ENCODE measurements around the gene IBA57.

DNA sequence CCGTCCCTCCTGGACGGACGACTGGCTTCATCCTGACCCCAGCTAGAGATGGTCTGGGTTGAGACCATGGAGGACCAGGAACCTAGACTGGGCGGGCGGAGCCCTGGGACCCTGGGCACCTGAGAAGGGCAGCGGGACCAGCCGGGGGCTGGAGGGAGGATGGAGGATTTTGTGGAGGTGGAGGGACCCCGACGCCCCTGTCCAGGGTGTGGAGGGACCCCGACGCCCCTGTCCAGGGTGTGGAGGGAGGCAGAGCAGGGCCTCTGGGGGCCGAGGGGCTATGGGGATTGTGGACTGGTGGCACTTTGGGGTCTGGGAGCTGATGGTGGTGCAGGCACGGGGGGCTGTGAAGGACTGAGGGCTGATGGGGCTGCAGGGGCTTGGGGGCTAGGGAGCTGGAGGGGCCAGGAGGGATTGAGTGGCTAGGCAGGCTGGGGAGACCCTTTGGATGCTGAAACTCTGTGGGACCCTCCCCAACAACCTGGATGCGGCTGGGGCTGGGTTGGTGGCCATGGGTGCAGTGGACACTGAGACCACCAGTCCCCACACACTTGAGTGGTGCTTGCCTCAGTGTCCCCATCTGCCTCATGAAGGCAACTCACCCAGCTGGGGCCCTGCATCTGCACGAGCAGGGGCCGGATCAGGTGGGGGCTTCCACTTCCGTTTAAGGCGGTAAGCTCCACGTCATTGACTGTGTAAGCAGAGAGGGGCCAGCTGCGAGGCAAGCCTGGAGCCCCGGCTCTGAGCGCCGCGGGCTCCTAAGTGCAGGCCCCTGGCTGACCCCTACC, 8.5 kb upstream of the IBA57 start:
- TF ChIP-seq, protein P1, sequence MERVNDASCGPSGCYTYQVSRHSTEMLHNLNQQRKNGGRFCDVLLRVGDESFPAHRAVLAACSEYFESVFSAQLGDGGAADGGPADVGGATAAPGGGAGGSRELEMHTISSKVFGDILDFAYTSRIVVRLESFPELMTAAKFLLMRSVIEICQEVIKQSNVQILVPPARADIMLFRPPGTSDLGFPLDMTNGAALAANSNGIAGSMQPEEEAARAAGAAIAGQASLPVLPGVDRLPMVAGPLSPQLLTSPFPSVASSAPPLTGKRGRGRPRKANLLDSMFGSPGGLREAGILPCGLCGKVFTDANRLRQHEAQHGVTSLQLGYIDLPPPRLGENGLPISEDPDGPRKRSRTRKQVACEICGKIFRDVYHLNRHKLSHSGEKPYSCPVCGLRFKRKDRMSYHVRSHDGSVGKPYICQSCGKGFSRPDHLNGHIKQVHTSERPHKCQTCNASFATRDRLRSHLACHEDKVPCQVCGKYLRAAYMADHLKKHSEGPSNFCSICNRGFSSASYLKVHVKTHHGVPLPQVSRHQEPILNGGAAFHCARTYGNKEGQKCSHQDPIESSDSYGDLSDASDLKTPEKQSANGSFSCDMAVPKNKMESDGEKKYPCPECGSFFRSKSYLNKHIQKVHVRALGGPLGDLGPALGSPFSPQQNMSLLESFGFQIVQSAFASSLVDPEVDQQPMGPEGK (CRISPR knock-in tag; IDR thresholded peaks at IDR 0.05; ENCODE audit: borderline replicate concordance), result no peak
- no peak for TF ChIP-seq ZFP30 (CRISPR knock-in tag; IDR thresholded peaks at IDR 0.05)
- TF ChIP-seq RARB (CRISPR knock-in tag; IDR thresholded peaks at IDR 0.05), result no peak
- TF ChIP-seq ZFP3 (CRISPR knock-in tag; IDR thresholded peaks at IDR 0.05), result no peak
- TF ChIP-seq, protein P2, sequence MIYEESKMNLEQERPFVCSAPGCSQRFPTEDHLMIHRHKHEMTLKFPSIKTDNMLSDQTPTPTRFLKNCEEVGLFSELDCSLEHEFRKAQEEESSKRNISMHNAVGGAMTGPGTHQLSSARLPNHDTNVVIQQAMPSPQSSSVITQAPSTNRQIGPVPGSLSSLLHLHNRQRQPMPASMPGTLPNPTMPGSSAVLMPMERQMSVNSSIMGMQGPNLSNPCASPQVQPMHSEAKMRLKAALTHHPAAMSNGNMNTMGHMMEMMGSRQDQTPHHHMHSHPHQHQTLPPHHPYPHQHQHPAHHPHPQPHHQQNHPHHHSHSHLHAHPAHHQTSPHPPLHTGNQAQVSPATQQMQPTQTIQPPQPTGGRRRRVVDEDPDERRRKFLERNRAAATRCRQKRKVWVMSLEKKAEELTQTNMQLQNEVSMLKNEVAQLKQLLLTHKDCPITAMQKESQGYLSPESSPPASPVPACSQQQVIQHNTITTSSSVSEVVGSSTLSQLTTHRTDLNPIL (CRISPR knock-in tag; IDR thresholded peaks at IDR 0.05; ENCODE audit: low read depth), result no peak
- TF ChIP-seq, protein P3, sequence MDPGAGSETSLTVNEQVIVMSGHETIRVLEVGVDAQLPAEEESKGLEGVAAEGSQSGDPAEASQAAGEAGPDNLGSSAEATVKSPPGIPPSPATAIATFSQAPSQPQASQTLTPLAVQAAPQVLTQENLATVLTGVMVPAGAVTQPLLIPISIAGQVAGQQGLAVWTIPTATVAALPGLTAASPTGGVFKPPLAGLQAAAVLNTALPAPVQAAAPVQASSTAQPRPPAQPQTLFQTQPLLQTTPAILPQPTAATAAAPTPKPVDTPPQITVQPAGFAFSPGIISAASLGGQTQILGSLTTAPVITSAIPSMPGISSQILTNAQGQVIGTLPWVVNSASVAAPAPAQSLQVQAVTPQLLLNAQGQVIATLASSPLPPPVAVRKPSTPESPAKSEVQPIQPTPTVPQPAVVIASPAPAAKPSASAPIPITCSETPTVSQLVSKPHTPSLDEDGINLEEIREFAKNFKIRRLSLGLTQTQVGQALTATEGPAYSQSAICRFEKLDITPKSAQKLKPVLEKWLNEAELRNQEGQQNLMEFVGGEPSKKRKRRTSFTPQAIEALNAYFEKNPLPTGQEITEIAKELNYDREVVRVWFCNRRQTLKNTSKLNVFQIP (CRISPR knock-in tag; IDR thresholded peaks at IDR 0.05; ENCODE audit: borderline replicate concordance, low read depth), result no peak
- TF ChIP-seq ISL1 (CRISPR knock-in tag; IDR thresholded peaks at IDR 0.05), result no peak
- TF ChIP-seq, protein P4, sequence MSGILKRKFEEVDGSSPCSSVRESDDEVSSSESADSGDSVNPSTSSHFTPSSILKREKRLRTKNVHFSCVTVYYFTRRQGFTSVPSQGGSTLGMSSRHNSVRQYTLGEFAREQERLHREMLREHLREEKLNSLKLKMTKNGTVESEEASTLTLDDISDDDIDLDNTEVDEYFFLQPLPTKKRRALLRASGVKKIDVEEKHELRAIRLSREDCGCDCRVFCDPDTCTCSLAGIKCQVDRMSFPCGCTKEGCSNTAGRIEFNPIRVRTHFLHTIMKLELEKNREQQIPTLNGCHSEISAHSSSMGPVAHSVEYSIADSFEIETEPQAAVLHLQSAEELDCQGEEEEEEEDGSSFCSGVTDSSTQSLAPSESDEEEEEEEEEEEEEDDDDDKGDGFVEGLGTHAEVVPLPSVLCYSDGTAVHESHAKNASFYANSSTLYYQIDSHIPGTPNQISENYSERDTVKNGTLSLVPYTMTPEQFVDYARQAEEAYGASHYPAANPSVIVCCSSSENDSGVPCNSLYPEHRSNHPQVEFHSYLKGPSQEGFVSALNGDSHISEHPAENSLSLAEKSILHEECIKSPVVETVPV (CRISPR knock-in tag; IDR thresholded peaks at IDR 0.05), result no peak
